HepG2 (cell line): Measurements from ENCODE around the gene MRNIP. TPM values are rescaled to one million over a fixed set of nuclear protein-coding genes. Genes with fewer than 3 reads are reported as not detected.

ENCODE experiments used
- ATF7 ChIP-seq, 2 experiments: fragments of 450-650 bp in 1 of 2; sonication (generic) in 1 of 2; formaldehyde crosslinking in 1 of 2; IDR thresholded peaks; 2 replicates each; pipeline versions ENCODE4 v1.4.0 to v1.6.1; 2016 to 2020; ENCODE audit warnings: antibody characterized with exemption in 1 of 2, mild to moderate bottlenecking in 1 of 2, missing genetic modification reagents in 1 of 2
- CBX1 ChIP-seq: IDR thresholded peaks from one replicate; pipeline ENCODE4 v1.6.1; 2016; ENCODE audit warnings: antibody characterized with exemption, low read depth
- ELF4 ChIP-seq: sonication (generic); formaldehyde crosslinking; IDR thresholded peaks from 2 replicates; pipeline ENCODE4 v1.5.0; 2020; ENCODE audit warnings: missing genetic modification reagents, mild to moderate bottlenecking, moderate library complexity, borderline replicate concordance
- FLYWCH1 ChIP-seq: sonication (generic); formaldehyde crosslinking; IDR thresholded peaks from 2 replicates; pipeline ENCODE4 v1.8.1; 2023; ENCODE audit warnings: mild to moderate bottlenecking, missing genetic modification reagents
- GPN1 ChIP-seq: sonication (generic); formaldehyde crosslinking; IDR thresholded peaks from 2 replicates; pipeline ENCODE4 v1.5.1; 2020; ENCODE audit warnings: missing genetic modification reagents, borderline replicate concordance
- SKI ChIP-seq: fragments of 450-650 bp; IDR thresholded peaks from one replicate; pipeline ENCODE4 v1.6.1; 2018; ENCODE audit warnings: mild to moderate bottlenecking; ENCODE audit not compliant: partially characterized antibody
- SNRNP70 ChIP-seq: fragments of 200-400 bp; formaldehyde crosslinking; IDR thresholded peaks from 2 replicates; pipeline ENCODE4 v1.6.1; 2017; ENCODE audit warnings: mild to moderate bottlenecking, low read depth, low read length, moderate library complexity
- ZFY ChIP-seq: sonication (generic); formaldehyde crosslinking; IDR thresholded peaks from 2 replicates; pipeline ENCODE4 v1.4.0; 2020; ENCODE audit warnings: missing genetic modification reagents
- ZNF124 ChIP-seq: sonication (generic); formaldehyde crosslinking; IDR thresholded peaks from 2 replicates; pipeline ENCODE4 v1.4.0; 2020; ENCODE audit warnings: missing genetic modification reagents
- ZNF20 ChIP-seq: sonication (generic); formaldehyde crosslinking; IDR thresholded peaks from 2 replicates; pipeline ENCODE4 v1.4.0; 2020; ENCODE audit warnings: mild to moderate bottlenecking, moderate library complexity, missing genetic modification reagents
- ZNF24 ChIP-seq: fragments of 450-650 bp; IDR thresholded peaks from 2 replicates; pipeline ENCODE4 v1.6.1; 2017; ENCODE audit warnings: antibody characterized with exemption, mild to moderate bottlenecking
- ZNF605 ChIP-seq: sonication (generic); formaldehyde crosslinking; IDR thresholded peaks from 2 replicates; pipeline ENCODE4 v1.8.0; 2022; ENCODE audit warnings: mild to moderate bottlenecking, missing genetic modification reagents
- ZNF607 ChIP-seq: sonication (generic); formaldehyde crosslinking; IDR thresholded peaks from 2 replicates; pipeline ENCODE4 v1.5.1; 2020; ENCODE audit warnings: missing genetic modification reagents, mild to moderate bottlenecking, borderline replicate concordance
- polyA plus RNA-seq, 8 experiments: library from polyadenylated mRNA; depleted of rRNA in 3 of 8; stranded (reverse) in 7 of 8; unstranded in 1 of 8; fragments of >200 nt; fragmentation: Illumina TruSeq in 4 of 8; extraction: Trizol in 4 of 8; gene quantifications; 2 replicates each; pipeline versions ENCODE4 v1.2.1 to v1.2.3, GENCODE V29; 2011 to 2016; ENCODE audit warnings: low read depth in 4 of 8, missing spikeins in 1 of 8, mixed read lengths in 1 of 8; ENCODE audit not compliant: insufficient read depth in 1 of 8
- total RNA-seq, 5 experiments: library from RNA; depleted of rRNA; stranded (reverse); fragments of >200 nt; fragmentation: Illumina TruSeq; extraction: Trizol; gene quantifications; 2 replicates each; pipeline ENCODE4 v1.2.3, GENCODE V29; 2016; ENCODE audit warnings: low read depth in 1 of 5
- TF ChIP-seq, protein P1 (sequence below): sonication (generic); formaldehyde crosslinking; IDR thresholded peaks from 2 replicates; pipeline ENCODE4 v1.4.0; 2020; ENCODE audit warnings: missing genetic modification reagents
- TF ChIP-seq, protein P2 (sequence below): IDR thresholded peaks from 2 replicates; pipeline ENCODE4 v1.6.1; 2016; ENCODE audit warnings: missing biosample characterization, missing genetic modification reagents, low read depth
- TF ChIP-seq, protein P3 (sequence below): sonication (generic); formaldehyde crosslinking; IDR thresholded peaks from 2 replicates; pipeline ENCODE4 v1.4.0; 2020; ENCODE audit warnings: missing genetic modification reagents; ENCODE audit errors: not compliant biosample characterization
- TF ChIP-seq, protein P4 (sequence below): sonication (generic); formaldehyde crosslinking; IDR thresholded peaks from 2 replicates; pipeline ENCODE4 v1.5.1; 2020; ENCODE audit warnings: missing genetic modification reagents, mild to moderate bottlenecking, borderline replicate concordance
- TF ChIP-seq, protein P5 (sequence below): sonication (generic); formaldehyde crosslinking; IDR thresholded peaks from 2 replicates; pipeline ENCODE4 v1.4.0; 2020; ENCODE audit warnings: missing genetic modification reagents, low read depth, mild to moderate bottlenecking, borderline replicate concordance
- TF ChIP-seq, protein P6 (sequence below): sonication (generic); formaldehyde crosslinking; IDR thresholded peaks from 2 replicates; pipeline ENCODE4 v1.4.0; 2020; ENCODE audit warnings: missing genetic modification reagents
- TF ChIP-seq, protein P7 (sequence below): sonication (generic); formaldehyde crosslinking; IDR thresholded peaks from 2 replicates; pipeline ENCODE4 v1.5.1; 2020; ENCODE audit warnings: mild to moderate bottlenecking, moderate library complexity, missing genetic modification reagents

The MRNIP gene
- total and polyA plus RNA-seq, 2 of the 13 experiments (the other 11 are each of a cell fraction or from before 2014, with no cell fraction given) = 15.5 to 34.1 TPM

DNA sequence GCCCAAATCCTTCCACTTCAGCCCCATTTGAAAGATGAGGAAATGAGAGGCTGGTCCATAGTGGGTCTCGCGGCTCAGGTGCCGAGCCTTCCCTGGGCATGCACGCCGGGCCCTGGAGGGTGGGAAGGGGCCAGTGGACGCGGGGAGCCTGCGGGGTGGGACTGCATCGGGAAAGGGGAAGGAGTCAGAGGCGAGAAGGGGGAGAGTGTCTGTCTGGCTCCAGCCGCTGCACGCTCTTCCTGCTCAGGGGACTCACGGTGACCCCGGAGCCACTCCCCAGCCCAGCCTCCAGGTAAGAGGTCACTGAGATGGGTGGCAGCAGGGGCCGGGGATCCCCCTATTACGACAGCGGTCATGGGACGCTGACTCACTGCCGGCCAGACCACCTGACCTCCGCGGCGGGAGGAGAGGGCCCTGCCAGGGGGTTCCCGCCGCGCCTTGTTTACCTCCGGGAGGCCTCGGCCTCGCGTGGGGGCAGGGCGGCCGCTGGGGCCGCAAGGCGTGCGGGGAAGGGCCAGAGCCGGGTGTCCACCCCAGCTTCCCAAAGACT, 39.8 kb downstream of the MRNIP start (continued):
- TF ChIP-seq, protein P1, sequence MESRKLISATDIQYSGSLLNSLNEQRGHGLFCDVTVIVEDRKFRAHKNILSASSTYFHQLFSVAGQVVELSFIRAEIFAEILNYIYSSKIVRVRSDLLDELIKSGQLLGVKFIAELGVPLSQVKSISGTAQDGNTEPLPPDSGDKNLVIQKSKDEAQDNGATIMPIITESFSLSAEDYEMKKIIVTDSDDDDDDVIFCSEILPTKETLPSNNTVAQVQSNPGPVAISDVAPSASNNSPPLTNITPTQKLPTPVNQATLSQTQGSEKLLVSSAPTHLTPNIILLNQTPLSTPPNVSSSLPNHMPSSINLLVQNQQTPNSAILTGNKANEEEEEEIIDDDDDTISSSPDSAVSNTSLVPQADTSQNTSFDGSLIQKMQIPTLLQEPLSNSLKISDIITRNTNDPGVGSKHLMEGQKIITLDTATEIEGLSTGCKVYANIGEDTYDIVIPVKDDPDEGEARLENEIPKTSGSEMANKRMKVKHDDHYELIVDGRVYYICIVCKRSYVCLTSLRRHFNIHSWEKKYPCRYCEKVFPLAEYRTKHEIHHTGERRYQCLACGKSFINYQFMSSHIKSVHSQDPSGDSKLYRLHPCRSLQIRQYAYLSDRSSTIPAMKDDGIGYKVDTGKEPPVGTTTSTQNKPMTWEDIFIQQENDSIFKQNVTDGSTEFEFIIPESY = peak; percentile 44; the same call in 1 of the 2 replicates
- peak; percentile 81 for TF ChIP-seq ZFY
- no peak for TF ChIP-seq SNRNP70
- TF ChIP-seq, protein P2, sequence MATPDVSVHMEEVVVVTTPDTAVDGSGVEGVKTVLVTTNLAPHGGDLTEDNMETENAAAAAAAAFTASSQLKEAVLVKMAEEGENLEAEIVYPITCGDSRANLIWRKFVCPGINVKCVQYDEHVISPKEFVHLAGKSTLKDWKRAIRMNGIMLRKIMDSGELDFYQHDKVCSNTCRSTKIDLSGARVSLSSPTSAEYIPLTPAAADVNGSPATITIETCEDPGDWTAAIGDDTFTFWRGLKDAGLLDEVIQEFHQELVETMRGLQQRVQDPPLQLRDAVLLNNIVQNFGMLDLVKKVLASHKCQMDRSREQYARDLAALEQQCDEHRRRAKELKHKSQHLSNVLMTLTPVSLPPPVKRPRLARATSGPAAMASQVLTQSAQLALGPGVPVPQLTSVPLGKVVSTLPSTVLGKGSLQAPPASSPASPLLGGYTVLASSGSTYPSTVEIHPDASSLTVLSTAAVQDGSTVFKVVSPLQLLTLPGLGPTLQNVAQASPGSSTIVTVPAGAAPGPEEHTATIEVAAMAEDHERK (CRISPR knock-in tag) = no peak
- TF ChIP-seq, protein P3, sequence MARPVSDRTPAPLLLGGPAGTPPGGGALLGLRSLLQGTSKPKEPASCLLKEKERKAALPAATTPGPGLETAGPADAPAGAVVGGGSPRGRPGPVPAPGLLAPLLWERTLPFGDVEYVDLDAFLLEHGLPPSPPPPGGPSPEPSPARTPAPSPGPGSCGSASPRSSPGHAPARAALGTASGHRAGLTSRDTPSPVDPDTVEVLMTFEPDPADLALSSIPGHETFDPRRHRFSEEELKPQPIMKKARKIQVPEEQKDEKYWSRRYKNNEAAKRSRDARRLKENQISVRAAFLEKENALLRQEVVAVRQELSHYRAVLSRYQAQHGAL (CRISPR knock-in tag) = no peak
- TF ChIP-seq GPN1 = no peak
- peak; percentile 80 for TF ChIP-seq ZNF605 (CRISPR knock-in tag)
- peak; percentile 15 for TF ChIP-seq CBX1
- TF ChIP-seq ELF4 (CRISPR knock-in tag) = no peak
- peak; percentile 45; the same call in 1 of the 2 replicates for TF ChIP-seq ATF7 (IDR thresholded peaks at IDR 0.05)
- peak; percentile 48; the same call in 1 of the 2 replicates for TF ChIP-seq ATF7 (CRISPR knock-in tag; IDR thresholded peaks at IDR 0.05)
- peak; percentile 93 for TF ChIP-seq SKI
- no peak for TF ChIP-seq ZNF20
- TF ChIP-seq, protein P4, sequence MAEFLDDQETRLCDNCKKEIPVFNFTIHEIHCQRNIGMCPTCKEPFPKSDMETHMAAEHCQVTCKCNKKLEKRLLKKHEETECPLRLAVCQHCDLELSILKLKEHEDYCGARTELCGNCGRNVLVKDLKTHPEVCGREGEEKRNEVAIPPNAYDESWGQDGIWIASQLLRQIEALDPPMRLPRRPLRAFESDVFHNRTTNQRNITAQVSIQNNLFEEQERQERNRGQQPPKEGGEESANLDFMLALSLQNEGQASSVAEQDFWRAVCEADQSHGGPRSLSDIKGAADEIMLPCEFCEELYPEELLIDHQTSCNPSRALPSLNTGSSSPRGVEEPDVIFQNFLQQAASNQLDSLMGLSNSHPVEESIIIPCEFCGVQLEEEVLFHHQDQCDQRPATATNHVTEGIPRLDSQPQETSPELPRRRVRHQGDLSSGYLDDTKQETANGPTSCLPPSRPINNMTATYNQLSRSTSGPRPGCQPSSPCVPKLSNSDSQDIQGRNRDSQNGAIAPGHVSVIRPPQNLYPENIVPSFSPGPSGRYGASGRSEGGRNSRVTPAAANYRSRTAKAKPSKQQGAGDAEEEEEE (CRISPR knock-in tag) = peak; percentile 77; the same call in 1 of the 2 replicates
- TF ChIP-seq, protein P5, sequence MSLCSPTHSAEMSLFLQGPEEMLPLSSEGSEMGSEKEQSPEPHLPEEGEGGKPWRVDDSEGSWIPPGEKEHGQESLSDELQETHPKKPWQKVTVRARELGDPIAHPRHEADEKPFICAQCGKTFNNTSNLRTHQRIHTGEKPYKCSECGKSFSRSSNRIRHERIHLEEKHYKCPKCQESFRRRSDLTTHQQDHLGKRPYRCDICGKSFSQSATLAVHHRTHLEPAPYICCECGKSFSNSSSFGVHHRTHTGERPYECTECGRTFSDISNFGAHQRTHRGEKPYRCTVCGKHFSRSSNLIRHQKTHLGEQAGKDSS (CRISPR knock-in tag) = no peak
- TF ChIP-seq ZNF607 (CRISPR knock-in tag) = peak; percentile 93
- TF ChIP-seq, protein P6, sequence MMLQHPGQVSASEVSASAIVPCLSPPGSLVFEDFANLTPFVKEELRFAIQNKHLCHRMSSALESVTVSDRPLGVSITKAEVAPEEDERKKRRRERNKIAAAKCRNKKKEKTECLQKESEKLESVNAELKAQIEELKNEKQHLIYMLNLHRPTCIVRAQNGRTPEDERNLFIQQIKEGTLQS (CRISPR knock-in tag) = peak; percentile 99
- no peak for TF ChIP-seq ZNF24
- no peak; the same call in 1 of the 2 replicates for TF ChIP-seq ZNF124 (CRISPR knock-in tag)
- TF ChIP-seq FLYWCH1 (CRISPR knock-in tag) = peak; percentile 67; the same call in 1 of the 2 replicates
- TF ChIP-seq, protein P7, sequence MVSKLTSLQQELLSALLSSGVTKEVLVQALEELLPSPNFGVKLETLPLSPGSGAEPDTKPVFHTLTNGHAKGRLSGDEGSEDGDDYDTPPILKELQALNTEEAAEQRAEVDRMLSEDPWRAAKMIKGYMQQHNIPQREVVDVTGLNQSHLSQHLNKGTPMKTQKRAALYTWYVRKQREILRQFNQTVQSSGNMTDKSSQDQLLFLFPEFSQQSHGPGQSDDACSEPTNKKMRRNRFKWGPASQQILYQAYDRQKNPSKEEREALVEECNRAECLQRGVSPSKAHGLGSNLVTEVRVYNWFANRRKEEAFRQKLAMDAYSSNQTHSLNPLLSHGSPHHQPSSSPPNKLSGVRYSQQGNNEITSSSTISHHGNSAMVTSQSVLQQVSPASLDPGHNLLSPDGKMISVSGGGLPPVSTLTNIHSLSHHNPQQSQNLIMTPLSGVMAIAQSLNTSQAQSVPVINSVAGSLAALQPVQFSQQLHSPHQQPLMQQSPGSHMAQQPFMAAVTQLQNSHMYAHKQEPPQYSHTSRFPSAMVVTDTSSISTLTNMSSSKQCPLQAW (CRISPR knock-in tag) = peak; percentile 86
